ENCODE measurements around the gene SLC35E3. TPM values are rescaled to one million over a fixed set of nuclear protein-coding genes. Genes with fewer than 3 reads are reported as not detected.
"Not testable (repeated sequence)": the region's sequence is repeated elsewhere in the genome, so short reads cannot be mapped to it uniquely, and the experiment has no call there.

SLC35E3 gene
- polyA plus RNA-seq, 1 of the 3 experiments (the other 2 are of a cell fraction): 5.7 TPM

- no peak for TF ChIP-seq REST (IDR thresholded peaks at IDR 0.05; ENCODE audit: low read depth, low read length)
- no peak for TF ChIP-seq FOXM1 (IDR thresholded peaks at IDR 0.05; ENCODE audit: low read depth)
Observed at GRCh38 chr12:68809190-68810026, 63.4 kb downstream of the SLC35E3 start (continued).

- Histone ChIP-seq H3K27ac (ENCODE audit: low read depth in 2 of 2, low read length in 1 of 2) (peak overlapping the region in 1 of 2 experiments; percentile 96; a peak in 1 of 4 replicates), H3K79me2 (ENCODE audit: insufficient read depth) (peaks cover 70% of the 10 kb centered on the region), H3K4me3 (ENCODE audit: low read depth in 2 of 2, low read length in 1 of 2) (peak overlapping the region; percentile 82 to 99; a peak in 3 of 4 replicates), H3K36me3 (replicated peaks in 1 of 2; ENCODE audit: control insufficient read depth in 1 of 2, insufficient read depth in 2 of 2, low read length in 1 of 2) (peaks cover 40 to 57% of the 10 kb centered on the region in 2 experiments), H4K20me1 (ENCODE audit: insufficient read depth) (peaks cover 55% of the 10 kb centered on the region), H3K4me2 (peak overlapping the region; percentile 94), H3F3A (replicated peaks; ENCODE audit: insufficient read depth) (peaks cover 47% of the 10 kb centered on the region)
- POLR2A ChIA-PET; H3K27me3 ChIP-seq (ENCODE audit: insufficient read depth); H3K9me3 ChIP-seq; H2AFZ ChIP-seq (ENCODE audit: low read depth); CTCF ChIA-PET; H3K9me2 ChIP-seq; H3K4me1 ChIP-seq (ENCODE audit: control insufficient read depth in 1 of 2, insufficient read depth in 2 of 2, low read depth in 1 of 2, low read length in 1 of 2); H3K9ac ChIP-seq; DNase-seq: not testable (repeated sequence)
- 93% methylated on average over 13 of the region's 13 CpGs for WGBS (ENCODE audit: low lambda C conversion rate)
Observed at GRCh38 chr12:68810027-68810389, 64.0 kb downstream of the SLC35E3 start.

GRCh38 chr12:68811573-68811972 is 65.6 kb downstream of the SLC35E3 start:
- Histone ChIP-seq H3K36me3 (replicated peaks in 1 of 2; ENCODE audit: control insufficient read depth in 1 of 2, insufficient read depth in 2 of 2, low read length in 1 of 2) (peaks cover 50 to 73% of the 10 kb centered on the region in 2 experiments), H3K79me2 (ENCODE audit: insufficient read depth) (peaks cover 85% of the 10 kb centered on the region), H3K4me3 (ENCODE audit: low read depth in 2 of 2, low read length in 1 of 2) (peak overlapping the region; percentile 29 to 99; a peak in 3 of 4 replicates), H3K4me2 (peak overlapping the region; percentile 94), H4K20me1 (ENCODE audit: insufficient read depth) (peaks cover 71% of the 10 kb centered on the region), H3F3A (replicated peaks; ENCODE audit: insufficient read depth) (peaks cover 58% of the 10 kb centered on the region)
- CTCF ChIA-PET: interaction anchor here (4.0 kb wide), 1 partner anchor 19 kb away, joined by 31 read pairs; no protein-coding TSS in a partner anchor
- H3K9me2 ChIP-seq; H2AFZ ChIP-seq (ENCODE audit: low read depth); POLR2A ChIA-PET; H3K4me1 ChIP-seq (ENCODE audit: control insufficient read depth in 1 of 2, insufficient read depth in 2 of 2, low read depth in 1 of 2, low read length in 1 of 2); H3K27ac ChIP-seq (ENCODE audit: low read depth in 2 of 2, low read length in 1 of 2); H3K27me3 ChIP-seq (ENCODE audit: insufficient read depth); DNase-seq; H3K9ac ChIP-seq; H3K9me3 ChIP-seq: not testable (repeated sequence)
- WGBS (ENCODE audit: low lambda C conversion rate): 95% methylated on average over 6 of the region's 6 CpGs
